NB4 (cell line): ENCODE results near the gene NCAM1.

ENCODE experiments used
- DNase-seq: peaks from one replicate; pipeline ENCODE4 v3.0.0; 2010; ENCODE audit warnings: low read depth
- H3K4me3 ChIP-seq: one replicate; pipeline ENCODE4 v1.5.1; 2011; ENCODE audit warnings: mild to moderate bottlenecking, low read depth, low read length, moderate library complexity
- CTCF ChIP-seq: IDR thresholded peaks from one replicate; pipeline ENCODE4 v1.5.1; 2012; ENCODE audit warnings: low read depth, low read length
- MAX ChIP-seq: IDR thresholded peaks from 2 replicates; pipeline ENCODE4 v1.6.1; 2011; ENCODE audit warnings: low read depth, low read length
- MYC ChIP-seq: IDR thresholded peaks from 2 replicates; pipeline ENCODE4 v1.6.1; 2011; ENCODE audit warnings: low read depth, low read length
- POLR2A ChIP-seq: IDR thresholded peaks from 2 replicates; pipeline ENCODE4 v1.6.1; 2011; ENCODE audit warnings: mild to moderate bottlenecking; ENCODE audit not compliant: insufficient read length; ENCODE audit errors: extremely low read depth

Gene NCAM1

GRCh38 chr11:113277907-113278306 is 316.7 kb downstream of the NCAM1 start:
- no peak overlapping the region for H3K4me3 ChIP-seq
- DNase-seq = no peak
- TF ChIP-seq MYC (no peak), MAX (no peak), CTCF (no peak), POLR2A (no peak)

GRCh38 chr11:113278481-113278880 is 317.3 kb downstream of the NCAM1 start:
- no peak overlapping the region for H3K4me3 ChIP-seq
- no peak for DNase-seq
- TF ChIP-seq MAX = no peak
- TF ChIP-seq CTCF = no peak
- TF ChIP-seq MYC = no peak
- TF ChIP-seq POLR2A = no peak

- TF ChIP-seq MYC = no peak
- DNase-seq = no peak
- H3K4me3 ChIP-seq = no peak overlapping the region
Observed at GRCh38 chr11:113278925-113279324, 317.7 kb downstream of the NCAM1 start.

- TF ChIP-seq MYC (no peak), CTCF (no peak), POLR2A (no peak), MAX (no peak)
- H3K4me3 ChIP-seq = no peak overlapping the region
- no peak for DNase-seq
Observed at GRCh38 chr11:113279591-113279990, 318.4 kb downstream of the NCAM1 start.

GRCh38 chr11:113281052-113281725 is 320.0 kb downstream of the NCAM1 start:
- no peak overlapping the region for H3K4me3 ChIP-seq
- TF ChIP-seq CTCF (no peak), MYC (no peak), POLR2A (no peak), MAX (no peak)
- DNase-seq = no peak

GRCh38 chr11:113282898-113283437 is 321.7 kb downstream of the NCAM1 start:
- TF ChIP-seq CTCF (no peak), MYC (no peak), POLR2A (no peak), MAX (no peak)
- no peak for DNase-seq
- H3K4me3 ChIP-seq = no peak overlapping the region
